HG03066 (cell line): ENCODE results near the gene PRDX2.

Experiments
- ATAC-seq: cut with Tn5 transposase; IDR thresholded peaks from one replicate; pipeline ENCODE4 v1.9.1; 2021; ENCODE audit warnings: low read depth; ENCODE audit not compliant: unreplicated experiment

The PRDX2 gene

GRCh38 chr19:12783291-12783848 is 18.2 kb downstream of the PRDX2 start:
- no peak for ATAC-seq

- no peak for ATAC-seq
These were observed 18.9 kb downstream of the PRDX2 start for GRCh38 chr19:12782424-12783290.

GRCh38 chr19:12782174-12782423 is 19.5 kb downstream of the PRDX2 start:
- no peak for ATAC-seq

- no peak for ATAC-seq
These were observed 22.2 kb downstream of the PRDX2 start for GRCh38 chr19:12779162-12779993.

- ATAC-seq = no peak
These were observed 22.8 kb downstream of the PRDX2 start for GRCh38 chr19:12778905-12779161.

DNA sequence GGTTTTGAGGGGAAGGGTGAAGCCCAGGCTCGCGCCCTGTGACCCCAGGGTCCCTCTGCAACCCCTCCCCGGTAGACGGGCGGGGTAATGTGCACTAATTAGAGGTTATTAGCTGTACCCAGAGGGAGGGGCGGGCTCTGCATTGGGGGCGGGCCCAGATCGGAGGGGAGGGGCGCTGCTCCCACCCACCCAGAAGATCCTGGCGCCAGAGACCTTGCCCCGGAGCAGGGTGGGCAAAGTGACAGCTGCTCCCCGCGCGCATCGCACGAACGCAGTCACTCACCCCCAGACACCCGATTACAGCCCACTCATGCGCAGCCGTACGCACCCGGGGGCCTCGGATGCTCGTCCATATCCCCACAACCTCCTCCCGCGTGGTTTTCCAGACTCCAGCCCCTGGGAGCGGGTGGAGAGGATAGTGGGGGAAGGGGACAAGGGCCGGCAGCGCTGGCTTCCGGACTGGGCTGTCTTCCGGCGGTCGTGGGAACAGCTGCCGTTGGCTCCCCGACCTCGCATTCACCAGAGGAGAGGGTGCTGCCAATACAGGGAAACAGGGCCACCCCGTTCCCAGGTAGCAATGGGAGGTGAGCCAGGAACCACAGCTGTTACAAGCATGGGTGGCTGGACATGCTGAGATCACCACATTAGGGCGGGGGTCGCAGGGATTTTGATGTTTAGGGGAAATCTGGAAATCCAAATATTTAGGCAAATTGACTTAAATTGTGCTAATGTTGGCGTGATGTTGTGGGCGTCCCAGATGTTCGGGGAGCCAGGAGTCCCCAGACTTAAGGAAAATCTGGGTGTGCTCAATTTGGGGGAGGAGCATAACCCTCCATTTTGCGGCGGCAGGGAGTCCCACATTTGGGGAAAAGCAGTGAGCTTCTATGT is 23.3 kb downstream of the PRDX2 start:
- ATAC-seq = no peak

- no peak for ATAC-seq
These were observed 24.2 kb downstream of the PRDX2 start for GRCh38 chr19:12777217-12778016.

GRCh38 chr19:12774588-12775555 is 26.7 kb downstream of the PRDX2 start, which contains the start of gene HOOK2:
TSS of gene HOOK2 (minus strand) at chr19:12775552. CDS start at chr19:12775449, 103 bp downstream.
- no peak for ATAC-seq

GRCh38 chr19:12773571-12773970 is 28.0 kb downstream of the PRDX2 start:
- ATAC-seq = no peak

DNA sequence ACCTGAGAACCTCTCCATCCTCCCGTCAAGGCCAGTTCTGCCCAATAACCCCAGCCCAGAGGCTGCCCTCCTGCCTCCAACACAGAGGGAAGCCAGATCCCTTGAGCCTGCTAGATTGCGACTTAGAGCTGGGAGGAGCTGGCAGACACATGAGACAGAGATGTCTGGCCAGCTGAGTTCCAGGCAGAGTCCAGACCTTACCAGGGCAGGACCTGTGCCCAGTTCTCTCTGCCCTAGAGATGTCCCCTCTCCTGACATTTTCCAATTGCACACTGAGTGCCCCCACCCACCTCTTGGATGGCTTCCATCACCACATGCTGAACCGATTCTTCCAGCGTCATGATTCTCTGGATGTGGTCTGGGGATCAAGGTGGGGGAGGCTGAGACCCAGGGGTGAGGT is 29.3 kb downstream of the PRDX2 start:
- no peak for ATAC-seq

- no peak for ATAC-seq
These were observed 30.7 kb downstream of the PRDX2 start for GRCh38 chr19:12770922-12771321.

DNA sequence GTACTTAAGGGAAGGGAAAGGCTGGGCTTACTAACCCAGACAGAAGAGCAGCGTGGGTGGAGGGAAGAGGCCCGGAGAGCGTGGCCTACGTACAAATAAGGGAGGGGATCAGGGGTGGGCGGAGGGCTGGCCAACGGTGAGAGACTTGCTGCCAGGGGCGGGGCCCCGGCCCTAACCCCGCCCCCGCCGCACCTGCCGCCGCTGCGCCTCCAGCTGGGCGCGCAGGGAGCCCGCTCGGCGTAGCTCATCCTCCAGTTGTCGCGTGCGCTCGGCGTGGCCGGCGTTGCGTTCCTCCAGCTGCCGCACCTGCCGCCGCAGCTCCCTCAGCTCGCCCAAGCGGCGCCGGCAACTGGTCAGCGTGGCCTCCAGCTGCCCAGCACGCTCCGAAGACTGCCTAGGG is 31.9 kb downstream of the PRDX2 start:
- no peak for ATAC-seq

DNA sequence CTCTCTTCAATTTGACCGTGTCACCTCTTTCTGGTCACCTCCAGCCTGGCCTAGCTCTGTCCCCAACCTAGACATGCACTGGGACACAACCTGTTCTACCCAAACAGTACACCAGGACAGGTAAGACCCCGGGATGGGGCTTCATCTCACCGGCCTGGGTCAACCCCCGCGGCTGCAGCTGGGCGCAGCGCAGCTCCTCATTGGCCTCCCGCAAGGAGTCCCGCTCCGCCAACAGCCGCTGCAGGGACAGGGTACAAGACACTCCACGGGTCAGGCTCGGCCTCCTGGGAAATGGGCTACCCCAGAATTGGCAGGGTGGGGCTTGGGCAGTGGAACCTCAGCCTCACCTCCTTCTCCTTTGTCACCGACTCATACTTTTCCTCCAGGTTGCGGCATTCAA is 33.9 kb downstream of the PRDX2 start:
- no peak for ATAC-seq

- ATAC-seq = no peak
These were observed 34.5 kb downstream of the PRDX2 start for GRCh38 chr19:12767150-12767549.

- no peak for ATAC-seq
These were observed 35.5 kb downstream of the PRDX2 start for GRCh38 chr19:12766051-12766521.

- no peak for ATAC-seq
These were observed 36.9 kb downstream of the PRDX2 start for GRCh38 chr19:12764698-12765097.

GRCh38 chr19:12763100-12763499 is 38.5 kb downstream of the PRDX2 start:
- no peak for ATAC-seq

DNA sequence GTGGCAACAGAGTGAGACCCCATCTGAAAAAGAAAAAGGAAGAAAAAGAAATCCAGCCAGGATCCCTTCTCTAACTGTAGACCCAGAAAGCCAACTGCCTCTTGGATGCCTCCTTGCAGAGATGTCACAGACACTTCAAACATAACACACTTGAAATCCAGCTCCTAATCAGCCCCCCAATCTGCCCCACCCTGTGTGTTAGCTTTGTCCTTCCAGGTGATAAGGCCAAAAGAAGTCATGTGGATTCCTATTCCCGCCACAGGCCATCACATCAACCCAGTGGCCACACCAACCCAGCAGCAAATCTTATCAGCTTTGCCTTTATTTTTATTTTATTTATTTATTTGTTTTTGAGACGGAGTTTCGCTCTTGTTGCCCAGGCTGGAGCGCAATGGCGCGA is 41.9 kb downstream of the PRDX2 start:
- ATAC-seq = no peak
